Uterus (tissue), 2 donors: ENCODE measurements around the gene MED25.

Experiments
- CTCF ChIP-seq, 4 experiments: fragments of 200-600 bp in 2 of 4; fragments of 450-650 bp in 2 of 4; sonication (generic) in 2 of 4; IDR thresholded peaks; one replicate each; pipeline ENCODE4 v1.5.1; 2016 to 2019; ENCODE audit warnings: antibody characterized with exemption in 4 of 4, mild to moderate bottlenecking in 2 of 4, moderate library complexity in 1 of 4
- POLR2A ChIP-seq, 2 donors: fragments of 450-650 bp; IDR thresholded peaks; one replicate each; pipeline ENCODE4 v1.6.1; 2016; ENCODE audit warnings: antibody characterized with exemption in 2 of 2, mild to moderate bottlenecking in 1 of 2, moderate library complexity in 1 of 2

- TF ChIP-seq CTCF (IDR thresholded peaks at IDR 0.05) (no peak), POLR2A (IDR thresholded peaks at IDR 0.05) (no peak)
Measured at GRCh38 chr19:49792829-49793560, 25.1 kb upstream of the MED25 start.
